ENCODE data around the gene SLC39A2. TPM values are rescaled to one million over a fixed set of nuclear protein-coding genes. Genes with fewer than 3 reads are reported as not detected.

The SLC39A2 gene
- total RNA-seq, 2 donors from 2014 or later = 1.2 to 3.0 TPM

- intact Hi-C loops (cut with DNase I) = no loop called here
- H3K9me3 ChIP-seq = no peaks in the 10 kb centered on the region
- H3K9ac ChIP-seq (ENCODE audit: low read depth in 2 of 2, low read length in 2 of 2) = peak overlapping the region; percentile 83 to 94
- DNase-seq = peak; percentile 57
- peak overlapping the region; percentile 86 for H3K4me3 ChIP-seq
- no peaks in the 10 kb centered on the region for H3K27me3 ChIP-seq
- no peaks in the 10 kb centered on the region for H3K36me3 ChIP-seq
- no peaks in the 10 kb centered on the region for H3K4me1 ChIP-seq
- peak overlapping the region; percentile 73 for H3K27ac ChIP-seq
- TF ChIP-seq, protein P1, sequence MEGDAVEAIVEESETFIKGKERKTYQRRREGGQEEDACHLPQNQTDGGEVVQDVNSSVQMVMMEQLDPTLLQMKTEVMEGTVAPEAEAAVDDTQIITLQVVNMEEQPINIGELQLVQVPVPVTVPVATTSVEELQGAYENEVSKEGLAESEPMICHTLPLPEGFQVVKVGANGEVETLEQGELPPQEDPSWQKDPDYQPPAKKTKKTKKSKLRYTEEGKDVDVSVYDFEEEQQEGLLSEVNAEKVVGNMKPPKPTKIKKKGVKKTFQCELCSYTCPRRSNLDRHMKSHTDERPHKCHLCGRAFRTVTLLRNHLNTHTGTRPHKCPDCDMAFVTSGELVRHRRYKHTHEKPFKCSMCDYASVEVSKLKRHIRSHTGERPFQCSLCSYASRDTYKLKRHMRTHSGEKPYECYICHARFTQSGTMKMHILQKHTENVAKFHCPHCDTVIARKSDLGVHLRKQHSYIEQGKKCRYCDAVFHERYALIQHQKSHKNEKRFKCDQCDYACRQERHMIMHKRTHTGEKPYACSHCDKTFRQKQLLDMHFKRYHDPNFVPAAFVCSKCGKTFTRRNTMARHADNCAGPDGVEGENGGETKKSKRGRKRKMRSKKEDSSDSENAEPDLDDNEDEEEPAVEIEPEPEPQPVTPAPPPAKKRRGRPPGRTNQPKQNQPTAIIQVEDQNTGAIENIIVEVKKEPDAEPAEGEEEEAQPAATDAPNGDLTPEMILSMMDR (IDR thresholded peaks at IDR 0.05) = no peak
Observed at GRCh38 chr14:21023817-21024584, 24.9 kb downstream of the SLC39A2 start.

DNA sequence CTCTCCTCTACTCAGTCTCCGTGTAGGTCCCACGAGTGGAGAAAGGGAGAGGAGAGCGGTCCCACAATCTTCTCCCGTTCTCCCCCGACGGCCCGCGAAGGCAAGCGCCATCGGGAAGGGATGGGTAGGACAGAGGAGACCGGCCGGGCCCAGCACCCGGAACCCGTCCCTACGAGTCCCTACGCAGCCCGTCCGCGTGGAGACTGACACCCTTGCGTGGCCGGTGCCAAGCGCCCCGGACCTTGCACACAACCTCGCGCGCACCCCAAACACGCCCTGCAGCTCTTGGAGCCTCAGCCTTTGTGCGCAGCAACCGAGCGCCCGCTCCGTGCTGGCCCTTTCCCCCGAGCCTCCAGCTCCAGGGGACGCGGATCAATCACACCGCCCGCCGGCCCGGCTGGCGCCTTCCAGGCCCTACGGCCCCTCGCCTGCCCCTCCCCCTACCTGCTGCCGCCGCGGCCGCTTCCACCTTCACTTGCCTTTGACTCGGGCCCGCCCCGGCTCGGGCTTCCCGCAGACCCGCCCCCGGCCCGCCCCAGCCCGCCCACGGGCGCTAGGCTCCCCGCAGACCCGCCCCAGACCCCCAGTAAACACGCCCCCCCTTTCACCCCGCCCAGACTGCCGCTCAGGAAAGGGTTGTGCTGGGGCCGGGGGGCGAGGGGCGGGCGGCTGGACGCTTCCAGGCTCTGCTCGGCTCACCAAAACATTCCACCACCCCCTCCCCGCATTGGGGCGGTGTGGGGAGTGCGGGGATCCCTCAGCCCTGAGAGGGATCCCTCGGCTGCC is 25.7 kb downstream of the SLC39A2 start, which contains the start of gene NDRG2:
Gene NDRG2, minus strand, starts transcription at position 477 of the 786 bp plus-strand sequence. CDS start 1,746 bp downstream, outside the sequence.
- Histone ChIP-seq H3K4me3 (peak within 1 kb of the TSS; percentile 86), H3K36me3 (no peaks in the 10 kb centered on the region), H3K9ac (ENCODE audit: low read depth in 2 of 2, low read length in 2 of 2) (peak within 1 kb of the TSS; percentile 83 to 94), H3K27ac (peak within 1 kb of the TSS; percentile 73), H3K9me3 (no peaks in the 10 kb centered on the region), H3K4me1 (no peaks in the 10 kb centered on the region), H3K27me3 (no peaks in the 10 kb centered on the region)
- peak; percentile 91 for DNase-seq
- TF ChIP-seq, protein P1 (IDR thresholded peaks at IDR 0.05) = no peak
- intact Hi-C loops (cut with DNase I) = no loop called here

DNA sequence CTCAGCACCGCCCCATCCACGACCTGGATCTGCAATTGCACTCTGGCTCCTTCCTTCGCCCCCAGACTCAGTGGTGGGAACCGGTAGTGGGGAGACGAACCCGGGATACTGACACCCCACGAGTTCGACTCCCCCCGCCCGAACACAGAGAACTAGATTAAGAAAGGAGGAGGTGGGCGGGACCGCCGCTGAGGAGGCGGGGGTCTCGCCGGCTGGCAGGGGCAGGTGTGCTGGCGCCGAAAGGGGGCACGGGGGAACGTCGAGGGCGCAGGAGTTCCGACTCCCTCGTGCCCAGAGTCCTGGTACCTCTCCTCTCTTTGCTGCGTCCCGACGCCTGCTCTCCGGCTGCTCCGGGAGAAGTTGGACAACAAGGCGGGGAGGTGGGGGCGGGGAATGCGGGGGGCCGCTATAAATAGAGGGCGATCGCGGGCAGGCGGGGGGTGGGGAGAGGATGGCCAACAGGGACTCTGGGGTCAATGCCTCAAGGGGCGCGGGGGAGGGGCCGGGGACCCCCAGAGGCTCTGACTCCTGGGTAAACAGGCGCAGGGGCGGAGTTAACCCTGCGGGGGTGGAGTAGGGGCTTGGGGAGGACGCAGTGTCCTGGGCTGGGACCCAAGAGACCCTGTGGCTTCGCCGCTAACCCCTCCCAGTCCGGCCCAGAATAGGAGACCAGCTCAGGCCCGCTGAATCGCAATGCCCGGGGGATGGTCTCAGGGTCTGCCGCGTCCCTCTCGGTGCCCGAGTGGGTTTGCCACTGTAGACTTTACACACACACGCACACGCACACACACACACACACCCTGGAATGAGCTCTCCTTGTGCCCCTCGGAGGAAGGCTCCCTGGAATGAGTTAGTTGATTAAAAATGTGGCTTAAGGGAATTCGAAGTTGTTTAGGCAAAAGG is 26.5 kb downstream of the SLC39A2 start:
- H3K9me3 ChIP-seq = no peaks in the 10 kb centered on the region
- peak overlapping the region; percentile 73 for H3K27ac ChIP-seq
- intact Hi-C loops (cut with DNase I) = no loop called here
- H3K27me3 ChIP-seq = no peaks in the 10 kb centered on the region
- DNase-seq = peak; percentile 60
- no peaks in the 10 kb centered on the region for H3K36me3 ChIP-seq
- peak overlapping the region; percentile 86 for H3K4me3 ChIP-seq
- peak overlapping the region; percentile 74 to 83 for H3K9ac ChIP-seq (ENCODE audit: low read depth in 2 of 2, low read length in 2 of 2)
- TF ChIP-seq, protein P1 (IDR thresholded peaks at IDR 0.05) = no peak
- no peaks in the 10 kb centered on the region for H3K4me1 ChIP-seq

- intact Hi-C loops (cut with DNase I) = no loop called here
- TF ChIP-seq, protein P1 (IDR thresholded peaks at IDR 0.05) = no peak
- Histone ChIP-seq H3K27me3 (no peaks in the 10 kb centered on the region), H3K36me3 (no peaks in the 10 kb centered on the region), H3K9ac (ENCODE audit: low read depth in 2 of 2, low read length in 2 of 2) (no peak overlapping the region), H3K27ac (no peak overlapping the region), H3K9me3 (no peaks in the 10 kb centered on the region), H3K4me3 (no peak overlapping the region), H3K4me1 (no peaks in the 10 kb centered on the region)
- no peak for DNase-seq
Observed at GRCh38 chr14:21026274-21026987, 27.3 kb downstream of the SLC39A2 start.
